ENCODE results near the gene MON1A.

Gene MON1A

GRCh38 chr3:49873623-49874022 is 56.0 kb downstream of the MON1A start:
- H3K4me3 ChIP-seq (replicated peaks; ENCODE audit: low read depth, low read length): no peak overlapping the region
- TF ChIP-seq CTCF (IDR thresholded peaks at IDR 0.05; ENCODE audit: low read length, missing control alignments): no peak
- DNase-seq (ENCODE audit: low read depth): no peak

- no peak for DNase-seq (ENCODE audit: low read depth)
- no peak overlapping the region for H3K4me3 ChIP-seq (replicated peaks; ENCODE audit: low read depth, low read length)
- no peak for TF ChIP-seq CTCF (IDR thresholded peaks at IDR 0.05; ENCODE audit: low read length, missing control alignments)
These were observed 56.8 kb downstream of the MON1A start for GRCh38 chr3:49872801-49873281.

GRCh38 chr3:49871531-49872153 is 58.0 kb downstream of the MON1A start:
- no peak for DNase-seq (ENCODE audit: low read depth)
- no peak overlapping the region for H3K4me3 ChIP-seq (replicated peaks; ENCODE audit: low read depth, low read length)
- no peak for TF ChIP-seq CTCF (IDR thresholded peaks at IDR 0.05; ENCODE audit: low read length, missing control alignments)

- no peak within 1 kb of the TSS for H3K4me3 ChIP-seq (replicated peaks; ENCODE audit: low read depth, low read length)
- no peak for TF ChIP-seq CTCF (IDR thresholded peaks at IDR 0.05; ENCODE audit: low read length, missing control alignments)
- no peak for DNase-seq (ENCODE audit: low read depth)
These were observed 60.0 kb downstream of the MON1A start, which contains the start of gene CAMKV for GRCh38 chr3:49869525-49870126. Gene CAMKV, minus strand, starts transcription at chr3:49869906. Its CDS starts 7,518 bp downstream, at chr3:49862388.

GRCh38 chr3:49868862-49869466 is 60.6 kb downstream of the MON1A start:
- no peak for DNase-seq (ENCODE audit: low read depth)
- H3K4me3 ChIP-seq (replicated peaks; ENCODE audit: low read depth, low read length): no peak overlapping the region

GRCh38 chr3:49867871-49868321 is 61.7 kb downstream of the MON1A start:
- H3K4me3 ChIP-seq (replicated peaks; ENCODE audit: low read depth, low read length): no peak overlapping the region
- DNase-seq (ENCODE audit: low read depth): peak; percentile 62
- TF ChIP-seq CTCF (IDR thresholded peaks at IDR 0.05; ENCODE audit: low read length, missing control alignments): no peak

More at GRCh38 chr3:49868862-49869466, 60.6 kb downstream of the MON1A start:
- TF ChIP-seq CTCF (IDR thresholded peaks at IDR 0.05; ENCODE audit: low read length, missing control alignments): no peak

Data from fibroblast of pulmonary artery (primary cell).